A673 (cell line): Measurements from ENCODE around the gene GALM. TPM values are rescaled to one million over a fixed set of nuclear protein-coding genes. Genes with fewer than 3 reads are reported as not detected.

Experiments
- BruUV-seq: library from RNA; stranded (reverse); fragments of 400-500 nt; replicated peaks from 2 replicates; lab custom pipeline; 2021; lab: Mats Ljungman, UMichigan
- CTCF ChIA-PET: fragments of 300-600 bp; sonication (Branson Sonifier 250); formaldehyde crosslinking; loops from one replicate; lab custom pipeline; 2022; ENCODE audit warnings: antibody characterized with exemption; lab: Charles Lee
- POLR2A ChIA-PET: fragments of 300-600 bp; sonication (Branson Sonifier 250); formaldehyde crosslinking; loops from one replicate; lab custom pipeline; 2022; ENCODE audit warnings: antibody characterized with exemption; ENCODE audit not compliant: low non-redundant PET; lab: Charles Lee
- DNase-seq: peaks from one replicate; pipeline ENCODE4 v3.0.0-alpha.2; 2015; ENCODE audit warnings: low spot score
- H3K27ac ChIP-seq: fragments of 200-600 bp; sonication (generic); 2 replicates; pipeline ENCODE4 v1.5.1; 2016; ENCODE audit warnings: mixed run types, low read depth, mild to moderate bottlenecking, mixed read lengths, antibody characterized with exemption, low read length; ENCODE audit not compliant: poor library complexity, severe bottlenecking
- H3K27me3 ChIP-seq: fragments of 200-600 bp; sonication (generic); replicated peaks from 2 replicates; pipeline ENCODE4 v1.6.1; 2017; ENCODE audit warnings: mixed run types, low read depth, mild to moderate bottlenecking, mixed read lengths, antibody characterized with exemption, low read length; ENCODE audit not compliant: insufficient read depth, poor library complexity
- H3K36me3 ChIP-seq: fragments of 200-600 bp; sonication (generic); 2 replicates; pipeline ENCODE4 v1.6.1; 2016; ENCODE audit warnings: mixed run types, mild to moderate bottlenecking, mixed read lengths, antibody characterized with exemption, low read length; ENCODE audit not compliant: insufficient read depth, poor library complexity, severe bottlenecking
- H3K4me1 ChIP-seq: fragments of 200-600 bp; sonication (generic); 2 replicates; pipeline ENCODE4 v1.6.1; 2017; ENCODE audit warnings: mixed run types, mild to moderate bottlenecking, mixed read lengths, antibody characterized with exemption, low read length; ENCODE audit not compliant: insufficient read depth, poor library complexity, severe bottlenecking
- H3K4me3 ChIP-seq: fragments of 200-600 bp; sonication (generic); 2 replicates; pipeline ENCODE4 v1.5.1; 2016; ENCODE audit warnings: low read depth, mixed run types, mild to moderate bottlenecking, mixed read lengths, low read length; ENCODE audit not compliant: poor library complexity, severe bottlenecking
- H3K9me3 ChIP-seq: fragments of 200-600 bp; sonication (generic); 2 replicates; pipeline ENCODE4 v1.6.1; 2016; ENCODE audit warnings: mixed run types, low read depth, mild to moderate bottlenecking, mixed read lengths, antibody characterized with exemption, low read length; ENCODE audit not compliant: poor library complexity, severe bottlenecking
- CTCF ChIP-seq: fragments of 300-800, 200-600 bp; sonication (generic); conservative IDR thresholded peaks from 2 replicates; pipeline ENCODE4 v1.5.1; 2017; ENCODE audit warnings: low read depth, mild to moderate bottlenecking, antibody characterized with exemption, low read length, moderate library complexity, mixed read lengths
- EZH2 ChIP-seq: fragments of 200-600 bp; sonication (generic); IDR thresholded peaks from 2 replicates; pipeline ENCODE4 v1.6.1; 2017; ENCODE audit warnings: borderline replicate concordance, low read depth, mild to moderate bottlenecking, mixed read lengths, antibody characterized with exemption, low read length; ENCODE audit not compliant: poor library complexity, severe bottlenecking
- intact Hi-C: fragments of 100-400 bp; cut with micrococcal nuclease; formaldehyde crosslinking; loops from one replicate; pipeline ENCODE4 v1.10.0; 2022; ENCODE audit not compliant: unreplicated experiment
- total RNA-seq: library from RNA; stranded (reverse); gene quantifications from 2 replicates; pipeline ENCODE4 v1.2.3, GENCODE V29; 2021

Gene GALM
- total RNA-seq, 1 experiment from 2014 or later: 6.6 TPM

- CTCF ChIA-PET: interaction anchor here (0.6 kb wide), 1 partner anchor 15 kb away, joined by 3 read pairs; no protein-coding TSS in a partner anchor
- POLR2A ChIA-PET: no interaction called here
Measured at GRCh38 chr2:38652431-38653273, 13.3 kb upstream of the GALM start.

GRCh38 chr2:38653380-38653714, 12.6 kb upstream of the GALM start:
- no TSS peak for BruUV-seq
- no peak for TF ChIP-seq EZH2
- no peak for TF ChIP-seq CTCF
- CTCF ChIA-PET: no interaction called here
- POLR2A ChIA-PET: no interaction called here
- Histone ChIP-seq H3K4me3 (no peak overlapping the region), H3K27ac (no peak overlapping the region), H3K36me3 (no peaks in the 10 kb centered on the region), H3K27me3 (no peaks in the 10 kb centered on the region), H3K9me3 (no peaks in the 10 kb centered on the region), H3K4me1 (no peaks in the 10 kb centered on the region)
- intact Hi-C loops: no loop called here
- no peak for DNase-seq

More at GRCh38 chr2:38652431-38653273, 13.3 kb upstream of the GALM start:
- no peaks in the 10 kb centered on the region for H3K9me3 ChIP-seq
- H3K36me3 ChIP-seq: no peaks in the 10 kb centered on the region
- no peaks in the 10 kb centered on the region for H3K27me3 ChIP-seq
- no peak for TF ChIP-seq EZH2
- TF ChIP-seq CTCF: no peak
- no peak overlapping the region for H3K4me3 ChIP-seq
- H3K27ac ChIP-seq: no peak overlapping the region
- intact Hi-C loops: no loop called here
- H3K4me1 ChIP-seq: no peaks in the 10 kb centered on the region
- no TSS peak for BruUV-seq
- no peak for DNase-seq

- TF ChIP-seq CTCF (no peak), EZH2 (no peak)
- no TSS peak for BruUV-seq
- Histone ChIP-seq H3K4me1 (no peaks in the 10 kb centered on the region), H3K27me3 (no peaks in the 10 kb centered on the region), H3K9me3 (no peaks in the 10 kb centered on the region), H3K36me3 (no peaks in the 10 kb centered on the region), H3K4me3 (no peak overlapping the region), H3K27ac (no peak overlapping the region)
- no peak for DNase-seq
- CTCF ChIA-PET: no interaction called here
- intact Hi-C loops: no loop called here
- POLR2A ChIA-PET: no interaction called here
Measured at GRCh38 chr2:38653715-38654527, 12.0 kb upstream of the GALM start.
